ENCODE measurements around the gene UBE4B. TPM values are rescaled to one million over a fixed set of nuclear protein-coding genes. Genes with fewer than 3 reads are reported as not detected.

The UBE4B gene
- total RNA-seq (10 to 100 TPM; 37.5 to 43.1 (median 41.9) TPM), total RNA-seq (22.6 to 71.0 (median 48.8) reads per million in 29 experiments)
- total RNA-seq (2013): 29.8 TPM

DNA sequence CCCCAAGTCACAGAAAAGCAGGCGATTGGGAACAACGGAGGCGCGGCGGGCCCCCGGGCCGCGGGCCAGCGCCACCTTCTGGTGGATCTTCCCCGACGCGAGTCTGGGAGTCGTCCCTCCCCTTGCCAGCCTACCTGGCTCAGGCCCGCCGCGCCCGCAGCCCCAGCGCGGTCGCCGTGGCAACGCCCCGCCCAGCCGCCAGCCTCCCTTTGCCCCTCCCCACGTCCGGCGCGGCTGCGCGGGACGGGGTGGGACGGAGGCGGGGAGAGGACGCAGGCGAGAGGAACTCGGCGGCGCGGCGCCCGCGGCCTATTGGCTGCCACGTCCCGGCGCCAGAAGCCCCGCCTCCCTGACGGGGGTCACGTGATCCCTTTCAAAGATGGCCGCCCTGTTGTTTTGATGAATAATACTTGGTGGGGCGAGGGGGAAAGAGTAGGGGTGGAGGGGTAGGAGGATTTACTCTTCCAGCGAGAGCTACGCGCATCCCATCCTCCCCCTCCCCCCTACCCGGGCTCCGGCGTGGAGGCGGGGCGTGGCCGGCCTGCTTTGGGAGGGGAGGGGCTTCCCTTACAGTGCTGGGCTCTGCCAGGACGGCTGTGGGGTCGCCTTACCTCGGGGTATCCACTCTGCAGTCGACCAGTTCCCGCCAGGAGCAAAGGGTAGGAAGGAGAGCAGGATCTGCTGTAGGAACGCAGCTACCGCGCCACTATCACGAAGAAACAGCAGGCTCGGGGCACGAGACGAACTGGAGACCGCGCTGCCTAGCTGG lies at the start of gene UBE4B:
Gene UBE4B, plus strand, starts transcription at position 369 of the 769 bp plus-strand sequence. CDS start 713 bp downstream, outside the sequence.
- DNase-seq (peak; percentile 96 to 100 (median 99)), ATAC-seq (replicated peaks in 1 of 4) (peak; percentile 91 to 96 (median 95))
- H3K36me3 ChIP-seq (ENCODE audit: control insufficient read depth in 2 of 2, extremely low read depth in 1 of 2, insufficient read depth in 1 of 2, low read length in 1 of 2): peaks cover 0 to 10% of the 10 kb centered on the region in 2 donors
- POLR2A ChIA-PET: no interaction called here
- WGBS (ENCODE audit: insufficient coverage): 0% methylated on average over 49 of the region's 73 CpGs
- Mint-ChIP-seq H3K9me3 (no peaks in the 10 kb centered on the region), H3K27ac (peak within 1 kb of the TSS; percentile 95 to 97), H3K4me3 (peak within 1 kb of the TSS; percentile 94 to 95 (median 95)), H3K4me1 (peaks cover 24 to 28% (median 24%) of the 10 kb centered on the region in 3 donors), H3K27me3 (no peaks in the 10 kb centered on the region), H3K36me3 (no peaks in the 10 kb centered on the region)
- H3K27me3 ChIP-seq (replicated peaks in 1 of 2; ENCODE audit: control insufficient read depth in 2 of 2, extremely low read depth in 1 of 2, insufficient read depth in 2 of 2, low read length in 1 of 2): no peaks in the 10 kb centered on the region
- H3K27ac ChIP-seq (ENCODE audit: low read length): peak within 1 kb of the TSS; percentile 78
- CTCF ChIA-PET: interaction anchor here in 1 of 2 donors (0.5 to 0.9 kb wide), 2 partner anchors 83 to 338 kb away, joined by 3 to 7 read pairs; no protein-coding TSS in a partner anchor
- peaks cover 17 to 18% of the 10 kb centered on the region in 2 experiments for H3K4me1 ChIP-seq (ENCODE audit: control insufficient read depth in 1 of 2, extremely low read depth in 1 of 2, insufficient read depth in 2 of 2, low read length in 2 of 2)
- peak within 1 kb of the TSS; percentile 83 to 93 for H3K4me3 ChIP-seq (ENCODE audit: control insufficient read depth in 1 of 2, extremely low read depth in 1 of 2, low read length in 1 of 2)
- no peaks in the 10 kb centered on the region for H3K9me3 ChIP-seq

- ChIA-PET CTCF (no interaction called here), POLR2A (no interaction called here)
- Mint-ChIP-seq H3K4me1 (no peaks in the 10 kb centered on the region), H3K9me3 (no peaks in the 10 kb centered on the region), H3K27ac (no peak overlapping the region), H3K4me3 (no peak overlapping the region), H3K27me3 (no peaks in the 10 kb centered on the region), H3K36me3 (peaks cover 17% of the 10 kb centered on the region)
- Histone ChIP-seq H3K36me3 (ENCODE audit: control insufficient read depth in 2 of 2, extremely low read depth in 1 of 2, insufficient read depth in 1 of 2, low read length in 1 of 2) (peaks cover 0 to 14% of the 10 kb centered on the region in 2 donors), H3K4me1 (ENCODE audit: control insufficient read depth in 1 of 2, extremely low read depth in 1 of 2, insufficient read depth in 2 of 2, low read length in 2 of 2) (no peaks in the 10 kb centered on the region), H3K27ac (ENCODE audit: low read length) (no peak overlapping the region), H3K27me3 (replicated peaks in 1 of 2; ENCODE audit: control insufficient read depth in 2 of 2, extremely low read depth in 1 of 2, insufficient read depth in 2 of 2, low read length in 1 of 2) (no peaks in the 10 kb centered on the region), H3K4me3 (ENCODE audit: control insufficient read depth in 1 of 2, extremely low read depth in 1 of 2, low read length in 1 of 2) (no peak overlapping the region), H3K9me3 (no peaks in the 10 kb centered on the region)
- DNase-seq: no peak
- 94% methylated on average over 3 of the region's 5 CpGs for WGBS (ENCODE audit: insufficient coverage)
- ATAC-seq (replicated peaks in 1 of 4): no peak
Observed at GRCh38 chr1:9984253-9984652, 48.5 kb upstream of the UBE4B start.

GRCh38 chr1:9985001-9985400 lies 47.8 kb upstream of the UBE4B start:
- Histone ChIP-seq H3K27ac (ENCODE audit: low read length) (no peak overlapping the region), H3K36me3 (ENCODE audit: control insufficient read depth in 2 of 2, extremely low read depth in 1 of 2, insufficient read depth in 1 of 2, low read length in 1 of 2) (peaks cover 0 to 14% of the 10 kb centered on the region in 2 donors), H3K9me3 (no peaks in the 10 kb centered on the region), H3K4me3 (ENCODE audit: control insufficient read depth in 1 of 2, extremely low read depth in 1 of 2, low read length in 1 of 2) (no peak overlapping the region), H3K27me3 (replicated peaks in 1 of 2; ENCODE audit: control insufficient read depth in 2 of 2, extremely low read depth in 1 of 2, insufficient read depth in 2 of 2, low read length in 1 of 2) (no peaks in the 10 kb centered on the region), H3K4me1 (ENCODE audit: control insufficient read depth in 1 of 2, extremely low read depth in 1 of 2, insufficient read depth in 2 of 2, low read length in 2 of 2) (no peaks in the 10 kb centered on the region)
- H3K4me1 Mint-ChIP-seq: no peaks in the 10 kb centered on the region
- H3K27me3 Mint-ChIP-seq: no peaks in the 10 kb centered on the region
- H3K9me3 Mint-ChIP-seq: no peaks in the 10 kb centered on the region
- peaks cover 17% of the 10 kb centered on the region for H3K36me3 Mint-ChIP-seq
- 63% methylated on average over 3 of the region's 6 CpGs for WGBS (ENCODE audit: insufficient coverage)
- no peak overlapping the region for H3K27ac Mint-ChIP-seq
- ATAC-seq (replicated peaks in 1 of 4) (no peak), DNase-seq (no peak)
- CTCF ChIA-PET: no interaction called here
- H3K4me3 Mint-ChIP-seq: no peak overlapping the region
- POLR2A ChIA-PET: no interaction called here

- no peaks in the 10 kb centered on the region for H3K4me1 ChIP-seq (ENCODE audit: control insufficient read depth in 1 of 2, extremely low read depth in 1 of 2, insufficient read depth in 2 of 2, low read length in 2 of 2)
- ChIA-PET POLR2A (no interaction called here), CTCF (no interaction called here)
- DNase-seq: no peak
- ATAC-seq (replicated peaks in 1 of 4): no peak
- Mint-ChIP-seq H3K4me1 (peaks cover 0 to 6% (median 0%) of the 10 kb centered on the region in 3 donors), H3K4me3 (no peak overlapping the region), H3K27me3 (peaks cover 11 to 12% of the 10 kb centered on the region in 2 donors), H3K9me3 (no peaks in the 10 kb centered on the region), H3K36me3 (no peaks in the 10 kb centered on the region), H3K27ac (no peak overlapping the region)
- WGBS (ENCODE audit: insufficient coverage): 91% methylated on average over 5 of the region's 5 CpGs
- H3K4me3 ChIP-seq (ENCODE audit: control insufficient read depth in 1 of 2, extremely low read depth in 1 of 2, low read length in 1 of 2): no peak overlapping the region
- no peaks in the 10 kb centered on the region for H3K36me3 ChIP-seq (ENCODE audit: control insufficient read depth in 2 of 2, extremely low read depth in 1 of 2, insufficient read depth in 1 of 2, low read length in 1 of 2)
- H3K27ac ChIP-seq (ENCODE audit: low read length): no peak overlapping the region
- peaks cover 0 to 9% of the 10 kb centered on the region in 2 experiments for H3K27me3 ChIP-seq (replicated peaks in 1 of 2; ENCODE audit: control insufficient read depth in 2 of 2, extremely low read depth in 1 of 2, insufficient read depth in 2 of 2, low read length in 1 of 2)
- no peaks in the 10 kb centered on the region for H3K9me3 ChIP-seq
Observed at GRCh38 chr1:9989773-9990172, 43.0 kb upstream of the UBE4B start.

DNA sequence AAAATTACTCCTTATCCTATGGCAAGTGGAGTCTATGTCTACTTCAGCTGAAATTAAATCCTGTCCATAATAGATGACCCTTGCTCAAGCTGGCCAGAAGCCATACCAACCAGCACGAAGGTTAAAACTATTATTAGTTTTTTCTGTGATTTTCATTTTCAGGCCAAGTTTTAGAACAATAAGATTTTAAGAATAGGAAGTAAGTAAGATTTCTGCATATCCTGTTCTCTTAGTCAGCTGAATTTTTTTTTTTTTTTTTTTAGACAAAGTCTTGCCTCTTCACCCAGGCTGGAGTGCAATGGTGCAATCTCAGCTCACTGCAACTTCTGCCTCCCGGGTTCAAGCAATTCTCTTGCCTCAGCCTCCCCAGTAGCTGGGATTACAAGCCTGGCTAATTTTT lies 41.8 kb upstream of the UBE4B start:
- peaks cover 0 to 6% (median 0%) of the 10 kb centered on the region in 3 donors for H3K4me1 Mint-ChIP-seq
- H3K4me3 Mint-ChIP-seq: no peak overlapping the region
- H3K4me1 ChIP-seq (ENCODE audit: control insufficient read depth in 1 of 2, extremely low read depth in 1 of 2, insufficient read depth in 2 of 2, low read length in 2 of 2): no peaks in the 10 kb centered on the region
- DNase-seq (no peak), ATAC-seq (replicated peaks in 1 of 4) (no peak)
- POLR2A ChIA-PET: interaction anchor here in 1 of 2 donors (0.6 kb wide), 1 partner anchor 171 kb away, joined by 10 read pairs; no protein-coding TSS in a partner anchor
- no CpG with 5 or more reads among the region's 2 CpGs for WGBS (ENCODE audit: insufficient coverage)
- no peak overlapping the region for H3K27ac Mint-ChIP-seq
- peaks cover 11 to 12% of the 10 kb centered on the region in 2 donors for H3K27me3 Mint-ChIP-seq
- H3K36me3 ChIP-seq (ENCODE audit: control insufficient read depth in 2 of 2, extremely low read depth in 1 of 2, insufficient read depth in 1 of 2, low read length in 1 of 2): no peaks in the 10 kb centered on the region
- H3K9me3 ChIP-seq: no peaks in the 10 kb centered on the region
- H3K36me3 Mint-ChIP-seq: no peaks in the 10 kb centered on the region
- H3K9me3 Mint-ChIP-seq: no peaks in the 10 kb centered on the region
- H3K4me3 ChIP-seq (ENCODE audit: control insufficient read depth in 1 of 2, extremely low read depth in 1 of 2, low read length in 1 of 2): no peak overlapping the region
- H3K27me3 ChIP-seq (replicated peaks in 1 of 2; ENCODE audit: control insufficient read depth in 2 of 2, extremely low read depth in 1 of 2, insufficient read depth in 2 of 2, low read length in 1 of 2): peaks cover 0 to 20% of the 10 kb centered on the region in 2 experiments
- CTCF ChIA-PET: interaction anchor here in 1 of 2 donors (0.6 kb wide), 1 partner anchor 9 kb away, joined by 4 read pairs; no protein-coding TSS in a partner anchor
- H3K27ac ChIP-seq (ENCODE audit: low read length): no peak overlapping the region

DNA sequence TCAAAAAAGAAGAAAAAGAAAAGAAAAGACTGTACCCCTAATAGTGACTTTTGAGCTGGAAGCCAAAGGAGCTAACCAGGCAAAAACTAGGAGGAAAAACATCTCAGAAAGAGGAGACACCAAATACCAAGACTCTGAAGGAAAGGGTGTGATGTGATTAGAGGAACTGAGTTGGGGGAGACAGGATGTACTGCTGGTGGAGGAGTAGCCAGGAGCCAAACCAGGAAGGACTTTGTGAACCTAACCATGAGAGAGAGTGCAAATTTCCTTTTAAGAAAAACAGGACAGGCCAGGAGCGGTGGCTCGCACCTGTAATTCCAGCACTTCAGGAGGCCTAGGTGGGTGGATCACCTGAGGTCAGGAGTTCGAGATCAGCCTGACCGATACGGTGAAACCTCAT lies 39.8 kb upstream of the UBE4B start:
- WGBS (ENCODE audit: insufficient coverage): no CpG with 5 or more reads among the region's 5 CpGs
- no peak overlapping the region for H3K27ac ChIP-seq (ENCODE audit: low read length)
- ChIA-PET CTCF (interaction anchor here in 1 of 2 donors (0.6 kb wide), 1 partner anchor 816 kb away, joined by 3 read pairs; no protein-coding TSS in a partner anchor), POLR2A (no interaction called here)
- H3K4me1 ChIP-seq (ENCODE audit: control insufficient read depth in 1 of 2, extremely low read depth in 1 of 2, insufficient read depth in 2 of 2, low read length in 2 of 2): peaks cover 0 to 6% of the 10 kb centered on the region in 2 experiments
- peaks cover 0 to 38% of the 10 kb centered on the region in 2 experiments for H3K27me3 ChIP-seq (replicated peaks in 1 of 2; ENCODE audit: control insufficient read depth in 2 of 2, extremely low read depth in 1 of 2, insufficient read depth in 2 of 2, low read length in 1 of 2)
- no peaks in the 10 kb centered on the region for H3K36me3 Mint-ChIP-seq
- H3K27ac Mint-ChIP-seq: peak overlapping the region in 1 of 2 donors; percentile 21
- no peak for DNase-seq
- no peak overlapping the region for H3K4me3 Mint-ChIP-seq
- H3K9me3 ChIP-seq: no peaks in the 10 kb centered on the region
- no peak overlapping the region for H3K4me3 ChIP-seq (ENCODE audit: control insufficient read depth in 1 of 2, extremely low read depth in 1 of 2, low read length in 1 of 2)
- peaks cover 5 to 12% (median 7%) of the 10 kb centered on the region in 3 donors for H3K4me1 Mint-ChIP-seq
- H3K9me3 Mint-ChIP-seq: no peaks in the 10 kb centered on the region
- H3K36me3 ChIP-seq (ENCODE audit: control insufficient read depth in 2 of 2, extremely low read depth in 1 of 2, insufficient read depth in 1 of 2, low read length in 1 of 2): no peaks in the 10 kb centered on the region
- H3K27me3 Mint-ChIP-seq: peaks cover 16 to 21% of the 10 kb centered on the region in 2 donors
- ATAC-seq (replicated peaks in 1 of 4): no peak
